GM19025 (cell line): ENCODE measurements around the gene TBCE.

ENCODE experiments used
- ATAC-seq: cut with Tn5 transposase; IDR thresholded peaks from one replicate; pipeline ENCODE4 v1.9.1; 2021; ENCODE audit warnings: mild to moderate bottlenecking, low read depth, moderate library complexity; ENCODE audit not compliant: unreplicated experiment

TBCE gene

GRCh38 chr1:235367000-235367908 is at the start of gene TBCE:
Gene TBCE (plus strand): TSS chr1:235367427. CDS start chr1:235380050, 12,623 bp downstream.
- peak; percentile 100 for ATAC-seq

GRCh38 chr1:235319255-235319654 is 48.0 kb upstream of the TBCE start:
- no peak for ATAC-seq

- ATAC-seq: no peak
Observed at GRCh38 chr1:235320521-235321179, 46.6 kb upstream of the TBCE start.

GRCh38 chr1:235324296-235324695 is 42.9 kb upstream of the TBCE start:
- ATAC-seq: no peak

- no peak for ATAC-seq
Observed at GRCh38 chr1:235325139-235325538, 42.1 kb upstream of the TBCE start.

GRCh38 chr1:235325854-235326253 is 41.4 kb upstream of the TBCE start:
- ATAC-seq: no peak

GRCh38 chr1:235326719-235327558 is 40.3 kb upstream of the TBCE start:
- no peak for ATAC-seq

GRCh38 chr1:235327559-235328270 is 39.5 kb upstream of the TBCE start, which contains the start of gene ARID4B:
Gene ARID4B (minus strand): TSS chr1:235328179. CDS start chr1:235326919, 1,260 bp downstream.
- ATAC-seq: peak; percentile 0

GRCh38 chr1:235328271-235329138 is 38.7 kb upstream of the TBCE start, which contains the start of gene GGPS1:
Gene GGPS1 (plus strand): TSS chr1:235328570. CDS start chr1:235335265, 6,695 bp downstream.
- peak; percentile 62 for ATAC-seq

GRCh38 chr1:235329139-235329902 is 37.9 kb upstream of the TBCE start:
- no peak for ATAC-seq

- no peak for ATAC-seq
Observed at GRCh38 chr1:235330918-235331285, 36.3 kb upstream of the TBCE start.

- ATAC-seq: no peak
Observed at GRCh38 chr1:235331401-235331800, 35.8 kb upstream of the TBCE start.

GRCh38 chr1:235336903-235337302 is 30.3 kb upstream of the TBCE start:
- no peak for ATAC-seq

- no peak for ATAC-seq
Observed at GRCh38 chr1:235339746-235340145, 27.5 kb upstream of the TBCE start.

- no peak for ATAC-seq
Observed at GRCh38 chr1:235341334-235341733, 25.9 kb upstream of the TBCE start.

GRCh38 chr1:235342039-235342438 is 25.2 kb upstream of the TBCE start:
- ATAC-seq: no peak

GRCh38 chr1:235342471-235342870 is 24.8 kb upstream of the TBCE start:
- ATAC-seq: no peak

GRCh38 chr1:235343726-235344125 is 23.5 kb upstream of the TBCE start:
- no peak for ATAC-seq
